Measurements from ENCODE around the gene KCNIP4. TPM values are rescaled to one million over a fixed set of nuclear protein-coding genes. Genes with fewer than 3 reads are reported as not detected.

KCNIP4 gene
- total and polyA plus RNA-seq, 2 of the 8 experiments (the other 6 are each of a cell fraction or from before 2014, with no cell fraction given) = 0.06 TPM; not detected in 1

- Histone ChIP-seq H3K14ac (ENCODE audit: insufficient read length) (no peak overlapping the region), H3K56ac (replicated peaks; ENCODE audit: insufficient read length, low read depth, low read length) (no peak overlapping the region), H3K79me2 (ENCODE audit: control insufficient read depth in 1 of 2, insufficient read depth in 2 of 2, low read length in 2 of 2) (no peaks in the 10 kb centered on the region), H2AK5ac (ENCODE audit: low read depth, low read length) (no peak overlapping the region), H2BK12ac (ENCODE audit: low read depth, low read length) (no peak overlapping the region), H4K8ac (ENCODE audit: extremely low read depth, insufficient read depth, low read length) (no peak overlapping the region), H4K20me1 (replicated peaks in 1 of 2; ENCODE audit: control insufficient read depth in 1 of 2, insufficient read depth in 2 of 2, low read length in 2 of 2) (peaks cover 0 to 2% of the 10 kb centered on the region in 2 experiments), H3K79me1 (ENCODE audit: low read depth, low read length) (no peaks in the 10 kb centered on the region), H3K27me3 (replicated peaks in 1 of 4; ENCODE audit: control insufficient read depth in 3 of 4, extremely low read depth in 1 of 4, insufficient read depth in 3 of 4, low read length in 3 of 4) (no peaks in the 10 kb centered on the region), H3K4me1 (replicated peaks in 1 of 4; ENCODE audit: control insufficient read depth in 3 of 4, insufficient read depth in 4 of 4, low read length in 3 of 4) (no peaks in the 10 kb centered on the region; a peak in 1 of 7 replicates), H2BK20ac (ENCODE audit: low read length) (no peak overlapping the region), H3K36me3 (ENCODE audit: control insufficient read depth in 2 of 4, insufficient read depth in 4 of 4, low read length in 3 of 4) (no peaks in the 10 kb centered on the region), H3K4me2 (ENCODE audit: insufficient read depth in 1 of 2, low read depth in 2 of 2, low read length in 2 of 2) (no peak overlapping the region), H3K27ac (ENCODE audit: low read depth, low read length) (no peak overlapping the region), H3K23ac (ENCODE audit: insufficient read length) (no peak overlapping the region), H3K9me3 (ENCODE audit: insufficient read depth in 2 of 2, low read depth in 1 of 2, low read length in 1 of 2) (no peaks in the 10 kb centered on the region), H2BK5ac (ENCODE audit: low read depth, low read length) (no peak overlapping the region), H2AFZ (ENCODE audit: low read length) (no peak overlapping the region), H2BK15ac (ENCODE audit: low read length) (no peak overlapping the region), H4K5ac (ENCODE audit: insufficient read length, low read depth, low read length) (no peak overlapping the region), H3K23me2 (ENCODE audit: low read depth, low read length) (no peaks in the 10 kb centered on the region), H2BK120ac (replicated peaks; ENCODE audit: low read depth, low read length) (no peak overlapping the region), H3K9ac (replicated peaks in 1 of 4; ENCODE audit: extremely low read depth in 1 of 4, low read depth in 3 of 4, low read length in 3 of 4) (no peak overlapping the region), H3K4ac (replicated peaks; ENCODE audit: insufficient read length, low read depth, low read length) (no peak overlapping the region), H4K91ac (replicated peaks; ENCODE audit: insufficient read length, low read length) (no peak overlapping the region), H3K18ac (ENCODE audit: extremely low read depth, low read length) (no peak overlapping the region), H3K4me3 (ENCODE audit: extremely low read depth in 1 of 4, insufficient read depth in 2 of 4, low read depth in 3 of 4, low read length in 4 of 4) (no peak overlapping the region)
- 90% methylated on average over 2 of the region's 2 CpGs; no CpG with 5 or more reads in 1 of the 2 experiments for WGBS, 2 experiments (ENCODE audit: extremely low coverage in 1 of 2, insufficient coverage in 1 of 2, insufficient read length in 1 of 2, insufficient replicate concordance in 2 of 2, low coverage in 1 of 2, low lambda C conversion rate in 2 of 2, missing lambda C conversion rate in 1 of 2)
- DNase-seq (ENCODE audit: low read depth in 1 of 2, low spot score in 2 of 2) = no peak
- CTCF ChIA-PET (ENCODE audit: partially characterized antibody) = interaction anchor here (1.0 to 1.5 kb wide), 3 partner anchors 19 to 178 kb away, joined by 3 to 6 read pairs (median 4); no protein-coding TSS in a partner anchor
- FAIRE-seq = no peak
- POLR2A ChIA-PET (ENCODE audit: partially characterized antibody) = no interaction called here
Measured at GRCh38 chr4:21290562-21290961, 658.0 kb downstream of the KCNIP4 start.

All from H1 (cell line).